ENCODE data around the gene UMODL1.

Gene UMODL1

GRCh38 chr21:42094811-42095210, 23.7 kb downstream of the UMODL1 start:
- TF ChIP-seq, protein P1, sequence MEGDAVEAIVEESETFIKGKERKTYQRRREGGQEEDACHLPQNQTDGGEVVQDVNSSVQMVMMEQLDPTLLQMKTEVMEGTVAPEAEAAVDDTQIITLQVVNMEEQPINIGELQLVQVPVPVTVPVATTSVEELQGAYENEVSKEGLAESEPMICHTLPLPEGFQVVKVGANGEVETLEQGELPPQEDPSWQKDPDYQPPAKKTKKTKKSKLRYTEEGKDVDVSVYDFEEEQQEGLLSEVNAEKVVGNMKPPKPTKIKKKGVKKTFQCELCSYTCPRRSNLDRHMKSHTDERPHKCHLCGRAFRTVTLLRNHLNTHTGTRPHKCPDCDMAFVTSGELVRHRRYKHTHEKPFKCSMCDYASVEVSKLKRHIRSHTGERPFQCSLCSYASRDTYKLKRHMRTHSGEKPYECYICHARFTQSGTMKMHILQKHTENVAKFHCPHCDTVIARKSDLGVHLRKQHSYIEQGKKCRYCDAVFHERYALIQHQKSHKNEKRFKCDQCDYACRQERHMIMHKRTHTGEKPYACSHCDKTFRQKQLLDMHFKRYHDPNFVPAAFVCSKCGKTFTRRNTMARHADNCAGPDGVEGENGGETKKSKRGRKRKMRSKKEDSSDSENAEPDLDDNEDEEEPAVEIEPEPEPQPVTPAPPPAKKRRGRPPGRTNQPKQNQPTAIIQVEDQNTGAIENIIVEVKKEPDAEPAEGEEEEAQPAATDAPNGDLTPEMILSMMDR (IDR thresholded peaks at IDR 0.05; ENCODE audit: low read depth, low read length) = no peak; the same call in 1 of the 2 replicates
- DNase-seq (ENCODE audit: extremely low read depth, low read depth) = no peak

- TF ChIP-seq, protein P1 (IDR thresholded peaks at IDR 0.05; ENCODE audit: low read depth, low read length) = no peak
- no peak for DNase-seq (ENCODE audit: extremely low read depth, low read depth)
These were observed 24.5 kb downstream of the UMODL1 start for GRCh38 chr21:42095581-42095980.

DNA sequence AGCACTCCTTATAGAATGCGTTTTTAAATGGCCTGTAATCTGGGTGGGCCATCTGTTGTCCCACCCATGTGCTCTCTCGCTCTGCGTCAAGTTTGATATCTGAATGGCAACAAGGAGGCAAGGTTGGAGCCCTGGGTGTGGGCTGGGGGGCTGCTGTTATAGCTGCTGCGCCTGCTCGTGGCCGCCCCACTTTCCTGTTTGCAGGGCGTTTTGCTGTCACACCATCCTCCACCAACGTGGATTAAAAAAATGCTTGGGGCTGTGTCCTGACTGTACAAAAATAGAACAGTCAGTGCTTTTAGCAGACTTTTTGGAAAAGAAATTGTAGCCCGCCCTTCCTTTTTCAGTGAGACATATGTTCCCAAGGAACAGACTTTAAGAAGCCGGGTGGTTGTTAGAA, 25.4 kb downstream of the UMODL1 start:
- TF ChIP-seq, protein P1 (IDR thresholded peaks at IDR 0.05; ENCODE audit: low read depth, low read length) = no peak
- DNase-seq (ENCODE audit: extremely low read depth, low read depth) = no peak

DNA sequence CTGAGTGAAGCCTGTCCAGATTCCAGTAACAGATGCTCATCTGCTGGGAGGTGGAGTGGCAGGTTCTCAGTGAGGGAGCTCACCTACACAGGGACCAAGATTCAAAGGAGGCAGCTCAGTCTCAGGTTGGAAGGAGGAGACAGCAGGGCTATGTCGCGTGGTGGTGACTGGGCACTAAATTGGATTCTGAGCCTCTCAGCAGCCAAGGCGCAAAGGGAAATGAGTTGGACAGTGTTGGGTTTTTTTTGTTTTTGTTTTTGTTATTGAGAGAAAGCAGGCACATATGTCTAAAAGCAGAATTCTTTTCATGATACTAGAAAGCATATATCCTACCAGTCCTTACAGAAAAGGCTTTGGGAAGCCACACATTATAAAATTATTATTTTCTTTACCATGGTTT, 26.2 kb downstream of the UMODL1 start:
- TF ChIP-seq, protein P1 (IDR thresholded peaks at IDR 0.05; ENCODE audit: low read depth, low read length) = no peak
- no peak for DNase-seq (ENCODE audit: extremely low read depth, low read depth)

- TF ChIP-seq, protein P1 (IDR thresholded peaks at IDR 0.05; ENCODE audit: low read depth, low read length) = no peak
- peak; percentile 94 for DNase-seq (ENCODE audit: extremely low read depth, low read depth)
These were observed 26.8 kb downstream of the UMODL1 start for GRCh38 chr21:42097860-42098454.

DNA sequence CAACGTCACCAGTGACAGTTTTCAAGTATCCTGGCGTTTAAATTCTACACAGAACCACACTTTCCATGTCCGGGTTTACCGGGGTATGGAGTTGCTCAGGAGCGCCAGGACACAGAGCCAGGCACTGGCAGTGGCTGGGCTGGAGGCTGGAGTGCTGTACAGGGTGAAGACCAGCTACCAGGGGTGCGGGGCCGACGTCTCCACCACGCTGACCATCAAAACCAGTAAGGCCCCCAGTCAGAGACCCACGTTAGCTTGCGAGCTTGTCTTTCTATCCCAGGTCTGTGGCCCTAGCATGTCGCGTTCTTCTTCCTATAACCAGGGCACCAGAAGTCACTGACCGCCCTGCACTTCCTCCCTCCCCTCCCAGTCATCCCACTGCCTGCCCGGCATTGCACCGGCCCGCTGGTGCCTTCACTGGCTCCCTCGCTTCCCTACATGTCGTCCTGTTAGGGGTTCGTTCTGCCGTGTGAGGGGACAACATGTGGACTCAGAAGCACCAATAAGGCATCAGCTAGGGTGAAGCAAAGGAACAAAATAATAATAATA, 27.9 kb downstream of the UMODL1 start:
- no peak for DNase-seq (ENCODE audit: extremely low read depth, low read depth)
- TF ChIP-seq, protein P1 (IDR thresholded peaks at IDR 0.05; ENCODE audit: low read depth, low read length) = no peak

- no peak for DNase-seq (ENCODE audit: extremely low read depth, low read depth)
These were observed 30.1 kb downstream of the UMODL1 start for GRCh38 chr21:42101246-42101645.

More at GRCh38 chr21:42101246-42101645, 30.1 kb downstream of the UMODL1 start:
- TF ChIP-seq, protein P1 (IDR thresholded peaks at IDR 0.05; ENCODE audit: low read depth, low read length) = no peak

Measured in AG09319 (cell line).